Activated T-cell treated with anti-CD3 and anti-CD28 coated beads for 24 hours (primary cell): Measurements from ENCODE around the gene OBSL1.

Experiments
- DNase-seq: peaks from one replicate; pipeline ENCODE4 v3.0.0-alpha.2; 2020; ENCODE audit warnings: low read depth

OBSL1 gene

DNA sequence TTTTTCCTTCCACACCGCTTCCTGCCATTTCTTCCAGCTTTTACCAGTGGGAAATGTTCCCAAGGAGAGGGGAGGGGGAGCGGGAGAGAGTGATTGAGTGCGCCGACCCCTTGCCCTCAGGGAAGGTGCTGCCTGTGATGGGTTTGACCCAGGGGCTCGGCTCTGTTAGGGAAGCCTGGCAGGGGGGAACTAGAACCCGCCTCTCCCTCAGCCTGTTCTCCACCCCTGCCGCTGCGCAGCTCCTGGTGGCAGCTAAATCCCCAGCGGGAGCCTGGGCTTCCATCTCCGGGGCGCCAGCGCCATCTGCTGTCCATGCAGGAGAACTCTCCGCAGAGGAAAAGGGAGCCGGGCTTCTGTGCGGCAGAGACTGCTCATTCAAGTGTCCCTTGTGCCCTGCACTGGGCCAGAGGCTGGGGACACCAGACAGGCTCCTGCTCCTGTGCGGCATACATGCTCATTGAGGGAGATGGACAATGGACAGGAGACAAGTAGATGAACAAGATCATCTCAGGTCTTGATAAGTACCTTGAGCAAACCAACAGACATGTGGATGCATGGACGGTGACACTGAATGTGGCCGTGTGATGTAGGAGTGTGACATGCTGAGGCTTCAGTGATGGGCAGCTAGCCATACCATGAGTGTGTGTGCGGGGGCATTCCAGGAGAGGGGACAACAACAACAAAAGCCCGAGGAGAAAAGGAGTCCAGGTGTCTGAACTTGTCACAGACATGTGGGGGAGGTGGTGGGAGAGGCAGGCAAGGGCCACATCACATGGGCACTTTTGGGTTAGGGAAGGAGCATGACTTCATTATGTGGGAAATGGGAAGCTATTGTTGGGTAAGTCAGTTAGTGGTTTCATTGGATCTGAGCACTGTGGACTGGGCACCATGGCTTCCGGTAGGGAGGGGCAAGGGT, 41.0 kb downstream of the OBSL1 start:
- peak; percentile 83 for DNase-seq

DNA sequence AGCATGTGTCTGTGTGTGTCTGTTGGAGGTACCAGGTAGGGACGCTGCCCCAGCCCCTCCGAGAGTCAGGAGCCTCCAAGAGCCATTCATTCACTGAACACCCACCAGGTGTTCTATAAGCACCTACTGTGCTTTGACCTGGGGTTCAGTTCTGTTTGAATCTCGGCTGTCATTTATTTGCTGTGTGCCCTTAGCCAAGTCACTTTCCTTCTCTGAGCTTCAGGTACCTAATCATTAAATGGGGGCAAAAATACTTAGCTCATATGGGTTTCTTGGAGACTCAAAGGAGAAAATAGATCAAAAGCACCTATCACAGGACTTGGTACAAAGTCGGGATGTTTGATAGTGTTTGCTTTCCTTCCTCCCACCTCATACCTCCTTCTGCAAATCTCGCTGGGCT, 43.9 kb downstream of the OBSL1 start:
- no peak for DNase-seq

DNA sequence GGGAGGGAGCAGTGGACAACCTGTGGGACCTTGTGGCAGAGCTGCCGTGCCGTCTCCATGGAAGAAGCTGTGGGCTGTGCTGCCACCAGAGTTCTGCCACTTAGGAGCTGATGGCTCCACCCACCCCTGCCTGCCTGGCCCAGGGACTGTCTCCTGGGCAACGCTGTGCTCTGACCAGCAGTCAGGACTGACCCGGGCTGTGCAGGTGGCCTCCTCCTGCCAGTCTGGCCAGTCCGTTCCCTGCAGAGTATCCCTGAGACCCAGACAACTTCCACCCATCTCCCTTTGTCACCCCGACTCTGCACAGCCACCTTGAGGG, 44.3 kb downstream of the OBSL1 start:
- no peak for DNase-seq

DNA sequence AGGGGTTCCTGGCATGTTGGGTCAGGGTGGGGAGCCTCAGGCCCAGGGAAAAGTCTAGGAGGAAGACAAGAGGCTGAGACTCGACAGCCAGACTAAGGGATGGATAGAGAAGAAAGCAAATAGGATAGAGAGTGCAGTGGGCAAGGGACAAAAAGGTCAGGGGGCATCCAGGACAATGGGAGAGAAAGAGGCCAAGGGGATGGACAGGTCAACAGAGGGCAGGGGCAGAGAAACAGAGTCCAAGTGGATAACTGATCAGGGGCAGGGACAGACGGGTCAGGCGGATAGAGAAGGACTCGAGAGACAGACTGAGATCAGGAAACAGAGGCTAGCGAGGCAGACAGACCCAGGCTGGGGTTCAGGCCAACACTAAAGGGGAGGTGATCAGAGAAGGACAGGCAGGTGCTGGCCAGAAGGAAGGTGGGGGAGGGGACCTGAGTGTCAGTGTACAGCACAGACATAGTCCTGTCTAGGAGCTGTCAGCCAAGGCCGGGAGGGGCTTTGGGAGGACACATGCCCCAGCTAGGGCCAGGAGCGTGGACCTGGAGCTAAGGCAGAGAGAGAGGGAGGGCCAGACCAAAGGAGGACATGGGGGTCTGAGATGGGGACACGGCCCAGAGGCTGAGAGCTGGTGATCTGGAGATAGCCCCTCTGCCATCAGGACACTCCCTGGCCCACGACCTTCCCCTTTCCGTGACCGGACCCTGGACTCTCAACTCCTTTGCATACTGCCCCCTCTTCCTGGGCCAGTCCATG, 44.8 kb downstream of the OBSL1 start:
- no peak for DNase-seq

DNA sequence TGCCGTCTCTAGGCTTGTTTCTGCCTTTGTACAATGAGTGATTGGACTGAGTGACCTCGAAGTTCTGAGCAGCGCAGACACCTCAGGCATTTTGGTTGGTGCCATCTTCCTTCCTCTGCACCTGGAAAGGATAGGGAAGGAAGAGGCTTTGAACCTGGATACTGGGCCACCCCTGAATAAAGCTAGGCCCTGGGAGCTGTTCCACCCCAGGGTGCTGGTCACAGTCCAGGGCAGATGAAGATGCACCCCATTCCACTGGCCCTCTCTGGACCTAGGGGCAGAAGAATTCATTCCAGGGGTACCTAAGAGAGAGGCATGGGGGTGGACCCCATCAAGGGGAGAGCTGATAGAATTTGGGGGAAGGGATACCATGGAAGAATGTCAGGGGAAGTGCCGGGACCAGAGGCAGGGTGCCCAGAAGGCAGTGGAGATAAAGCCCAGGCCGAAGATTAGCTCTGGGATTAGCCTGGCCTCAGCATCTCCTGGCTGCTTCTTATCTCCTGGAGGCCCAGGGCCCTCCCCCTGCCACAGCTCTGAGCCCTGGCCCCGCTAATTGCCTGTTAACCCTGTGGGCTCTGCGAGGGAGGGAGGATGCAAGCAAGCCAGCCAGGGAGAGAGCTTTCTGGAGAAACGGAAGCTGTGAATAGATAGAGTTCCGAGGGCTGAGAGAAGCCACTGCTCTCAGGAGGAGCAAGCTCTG, 45.7 kb downstream of the OBSL1 start:
- DNase-seq = no peak

DNA sequence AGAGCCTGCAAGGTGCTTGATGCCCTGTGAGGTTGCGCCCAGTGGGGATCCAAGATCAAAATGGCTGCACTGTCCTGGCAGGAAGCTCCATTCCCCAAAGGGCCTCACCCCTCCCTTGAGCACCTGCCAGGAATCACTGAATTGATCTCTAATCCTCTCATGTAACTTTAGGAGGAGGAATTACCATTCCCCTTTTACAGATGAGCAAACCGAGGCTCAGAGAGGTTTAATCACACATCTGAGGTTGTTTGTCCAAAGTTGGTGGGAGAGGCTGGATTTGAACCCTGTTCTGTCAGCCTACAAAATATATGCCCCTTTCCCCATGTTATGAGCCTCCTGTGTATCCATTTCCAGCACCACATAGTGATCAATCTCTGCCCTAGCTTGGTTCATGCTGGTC, 46.5 kb downstream of the OBSL1 start:
- DNase-seq = no peak

DNA sequence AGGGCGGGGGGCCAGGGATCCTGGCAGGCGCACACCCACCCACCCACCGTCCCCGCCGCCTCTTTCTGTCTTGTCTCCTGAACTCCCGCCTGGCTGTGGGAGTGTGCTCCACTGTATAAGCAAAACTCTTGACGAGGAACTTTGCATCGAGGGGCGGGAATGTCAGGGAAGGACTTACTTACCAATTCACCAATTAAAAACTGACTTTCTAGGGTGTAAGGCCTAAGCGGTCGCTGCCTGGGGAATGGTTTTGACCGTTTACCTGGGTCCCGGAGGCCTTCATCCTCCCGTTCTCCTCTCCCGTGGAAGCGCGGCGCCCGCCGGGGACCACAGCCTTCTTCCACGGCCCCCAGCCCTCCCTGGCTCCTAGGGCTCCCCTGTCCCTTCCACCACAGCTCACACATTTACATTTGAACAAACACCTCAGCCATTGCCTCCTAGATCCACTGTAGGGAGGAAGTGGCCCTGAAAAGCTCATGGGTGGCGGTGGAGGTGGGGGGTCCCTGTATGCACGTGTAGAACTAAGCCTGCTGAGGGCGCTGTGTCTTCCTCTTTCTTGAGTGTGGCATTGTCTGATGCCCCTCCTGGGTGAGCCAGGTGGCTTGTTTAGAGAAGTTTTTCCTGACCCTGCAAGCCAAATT, 48.2 kb downstream of the OBSL1 start:
- DNase-seq = no peak

DNA sequence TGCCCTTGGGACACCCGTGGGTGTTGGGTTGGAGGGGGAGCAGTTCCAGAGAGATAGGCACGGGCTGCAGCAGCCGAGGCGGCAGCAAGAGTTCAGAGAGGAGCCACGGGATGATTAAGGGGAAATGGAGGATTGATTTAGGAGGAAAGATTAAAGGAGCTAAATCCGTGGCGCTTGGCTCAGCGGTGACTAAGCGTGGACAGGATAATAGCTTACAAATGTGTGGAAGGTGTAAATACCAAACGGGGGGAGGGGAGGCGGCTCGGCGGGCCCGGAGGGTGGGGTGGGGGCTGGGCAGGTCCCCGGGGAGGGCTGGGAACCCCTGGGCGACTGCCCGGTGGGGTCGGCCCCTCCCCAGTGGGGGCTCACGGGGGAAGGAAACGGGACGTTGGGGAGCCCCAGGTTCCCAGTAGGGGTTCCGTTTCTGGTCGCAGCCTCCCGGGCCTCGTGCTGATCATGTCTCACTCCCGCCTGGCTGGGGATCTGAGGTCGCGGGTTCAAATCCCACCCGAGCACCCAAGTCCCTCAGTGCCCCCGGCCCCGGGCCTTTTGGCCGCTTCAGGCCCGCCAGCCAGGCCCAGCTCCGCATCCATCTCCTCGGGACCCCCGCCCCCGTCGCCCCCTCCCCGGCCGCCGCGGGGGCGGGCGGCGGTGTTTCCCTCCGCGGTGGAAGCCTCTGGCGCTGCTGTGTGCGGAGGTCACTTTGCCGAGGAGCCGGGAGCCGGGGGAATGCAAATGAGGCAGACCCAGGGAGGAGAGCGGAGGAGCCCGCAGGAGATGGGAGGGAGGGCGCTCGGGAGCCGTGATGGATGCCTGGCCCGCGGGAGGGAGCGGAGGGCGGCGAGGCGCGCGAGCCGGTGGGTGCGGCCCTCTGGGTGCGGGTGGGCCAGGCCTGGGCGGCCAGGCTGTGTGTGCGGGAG, 49.0 kb downstream of the OBSL1 start:
- no peak for DNase-seq

DNA sequence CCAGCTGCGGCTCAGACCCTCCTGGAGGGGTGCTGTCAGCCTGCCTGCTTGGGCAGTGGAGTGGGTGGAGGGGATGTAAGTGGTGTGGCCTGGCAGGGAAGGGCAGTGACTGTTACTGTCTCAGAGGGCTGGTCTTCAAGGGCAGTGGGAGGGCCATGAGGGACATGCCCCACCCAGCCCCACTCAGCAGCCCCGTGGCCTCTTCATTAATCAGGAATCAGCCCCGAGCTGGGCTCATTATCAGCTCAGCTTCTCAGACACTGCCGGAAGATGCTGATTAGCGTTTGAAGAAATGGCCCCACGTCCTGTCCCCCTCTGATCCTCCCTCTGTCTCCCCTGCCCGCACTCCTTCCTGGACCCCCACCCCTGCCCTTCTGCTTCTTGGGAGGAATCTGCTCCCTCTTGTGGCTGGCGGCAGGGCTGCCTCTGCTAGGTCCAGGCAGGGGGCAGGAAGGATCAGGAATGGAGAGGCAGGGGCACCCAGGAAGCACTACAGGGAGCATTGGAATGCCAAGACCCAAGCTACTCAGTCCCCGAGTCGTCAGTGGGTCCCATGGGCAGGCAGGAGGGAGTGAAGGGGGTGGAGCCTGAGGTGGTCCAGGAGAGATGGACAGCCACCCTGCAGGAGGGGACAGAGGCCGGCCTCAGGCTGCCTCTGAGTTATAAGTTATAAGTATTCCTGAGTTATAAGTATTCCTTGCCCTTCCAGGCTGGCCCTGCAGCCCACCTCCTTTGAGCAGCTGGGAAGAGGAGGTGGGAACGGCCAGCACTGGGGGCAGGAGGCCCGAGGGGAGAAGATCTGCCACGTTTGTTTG, 50.1 kb downstream of the OBSL1 start:
- no peak for DNase-seq

DNA sequence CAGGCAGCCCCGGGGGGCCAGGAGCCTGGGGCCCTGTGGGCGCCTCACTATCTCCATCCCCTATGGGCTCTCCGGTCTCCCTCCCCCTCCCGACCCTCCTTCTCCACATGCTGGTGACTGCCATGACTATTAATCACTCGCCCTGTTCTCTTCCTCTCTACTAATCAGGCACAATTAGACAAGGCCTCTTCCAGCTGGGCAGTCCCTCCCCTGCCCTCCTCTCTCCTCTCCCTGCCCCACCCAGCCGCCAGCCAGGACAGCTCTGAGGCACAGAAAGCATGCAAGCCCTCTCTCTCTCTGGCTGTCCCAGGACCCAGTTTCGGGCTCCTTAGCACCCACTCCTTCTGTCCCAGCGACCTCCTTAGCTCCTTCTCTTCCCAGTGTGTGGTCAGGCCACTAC, 51.3 kb downstream of the OBSL1 start:
- DNase-seq = no peak

DNA sequence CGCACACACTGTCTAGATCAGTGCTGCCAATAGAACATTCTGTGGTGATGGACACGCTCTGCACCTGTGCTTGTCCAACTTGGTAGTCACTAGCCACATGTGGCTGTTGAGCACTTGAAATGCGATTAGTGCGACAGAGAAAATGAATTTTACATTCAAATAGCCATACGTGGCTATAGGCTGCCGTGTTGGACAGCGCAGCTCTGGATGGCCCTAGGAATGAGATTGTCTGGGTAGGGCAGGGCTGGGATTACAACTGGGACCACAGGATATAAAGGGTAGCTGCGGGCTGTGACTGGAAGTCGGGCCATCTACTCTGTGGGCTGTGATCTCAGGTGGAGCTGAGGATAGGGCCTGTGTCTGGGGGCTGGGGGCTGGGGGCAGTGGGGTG, 51.8 kb downstream of the OBSL1 start:
- DNase-seq = no peak

DNA sequence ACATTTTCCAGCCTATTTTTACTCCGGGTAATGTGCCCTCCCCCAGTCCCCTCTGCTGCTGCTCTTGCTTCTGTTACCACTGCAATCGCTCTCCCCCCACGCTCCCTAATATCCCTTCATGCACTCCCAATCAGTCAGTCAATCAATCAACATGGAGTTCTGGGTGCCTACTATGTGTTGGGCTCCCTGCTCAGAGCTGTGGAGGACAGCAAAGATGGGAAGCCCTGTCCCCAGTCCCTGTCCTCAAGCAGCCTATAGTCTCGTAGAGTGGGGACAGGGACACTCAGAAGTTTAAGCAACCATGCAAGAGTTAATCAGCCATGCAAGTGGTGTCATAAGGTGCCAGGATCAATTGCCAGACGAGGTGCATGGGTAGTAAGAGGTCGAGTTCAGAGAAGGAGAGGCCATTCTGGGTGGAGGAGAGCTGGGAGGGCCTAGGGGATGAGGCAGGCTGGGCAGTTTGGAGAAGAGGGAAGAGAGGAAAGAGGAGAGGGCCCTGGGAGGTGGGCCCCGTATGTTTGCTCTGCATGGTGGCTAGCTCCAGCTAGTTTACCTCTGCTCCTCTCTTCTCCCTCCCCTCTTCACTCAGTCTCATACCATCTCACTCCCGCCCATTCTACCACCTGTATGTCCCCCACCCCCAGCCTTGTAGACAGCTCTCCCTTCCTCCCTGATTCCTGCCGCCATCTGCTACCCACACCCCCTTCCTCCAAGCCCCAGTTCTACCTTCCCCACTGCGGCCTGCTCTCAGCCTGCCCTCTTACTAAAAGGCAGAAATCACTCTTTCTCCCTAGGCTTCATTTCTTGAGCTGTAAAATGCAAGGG, 53.2 kb downstream of the OBSL1 start:
- DNase-seq = no peak

DNA sequence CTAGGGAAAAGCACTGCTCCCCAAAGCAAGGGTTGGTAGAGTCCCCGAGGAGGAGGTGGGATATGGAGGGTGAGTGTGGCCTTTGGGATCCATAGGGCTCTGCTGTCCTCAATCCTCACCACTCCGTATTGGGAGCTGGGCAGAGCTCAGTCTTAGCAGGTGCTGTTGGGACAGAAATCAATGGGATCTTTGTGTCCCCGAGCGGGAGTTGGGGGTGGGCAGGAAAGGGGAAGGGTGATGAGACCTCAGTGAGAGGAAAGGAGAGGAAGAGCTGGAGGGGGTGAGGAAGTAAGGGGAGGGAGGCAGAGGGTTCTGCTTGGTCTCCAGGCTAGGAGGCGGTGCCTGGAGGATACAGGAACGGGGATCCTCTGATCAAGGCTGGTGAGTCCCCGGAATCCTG, 54.5 kb downstream of the OBSL1 start:
- no peak for DNase-seq

DNA sequence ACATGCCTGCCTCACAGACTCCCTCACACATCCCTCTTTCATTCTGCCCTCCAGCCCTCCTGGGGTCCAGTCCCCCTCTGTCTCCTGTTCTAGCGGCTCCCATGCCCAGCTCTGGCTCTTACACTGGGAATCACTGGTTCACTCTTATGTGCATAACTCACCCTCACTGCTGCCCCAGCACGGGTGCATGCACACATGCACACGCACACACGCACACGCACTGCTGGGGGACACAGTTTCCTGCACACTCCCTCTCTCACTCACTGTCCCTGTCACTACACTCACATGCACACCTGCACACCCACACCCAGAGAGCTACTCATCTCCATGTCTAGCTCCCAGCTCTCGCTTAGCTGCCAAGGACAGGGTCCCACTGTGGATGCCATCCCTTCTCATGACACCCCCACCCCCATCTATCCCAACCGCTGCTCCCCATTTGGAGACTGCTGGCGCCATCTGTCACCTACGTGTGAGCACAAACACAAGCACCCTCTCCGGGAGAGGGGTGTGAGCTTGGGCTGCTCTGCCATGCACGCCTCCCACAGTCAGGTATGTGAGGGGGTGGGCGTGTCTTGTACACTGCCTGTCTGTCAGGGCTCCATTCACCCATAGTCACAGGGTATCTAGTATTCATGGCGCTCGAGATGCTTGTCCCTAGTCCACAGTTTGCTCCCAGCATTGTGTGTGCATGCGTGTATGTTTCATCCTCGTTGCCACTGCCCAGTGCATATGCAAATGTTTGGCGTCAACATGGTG, 55.3 kb downstream of the OBSL1 start:
- no peak for DNase-seq

DNA sequence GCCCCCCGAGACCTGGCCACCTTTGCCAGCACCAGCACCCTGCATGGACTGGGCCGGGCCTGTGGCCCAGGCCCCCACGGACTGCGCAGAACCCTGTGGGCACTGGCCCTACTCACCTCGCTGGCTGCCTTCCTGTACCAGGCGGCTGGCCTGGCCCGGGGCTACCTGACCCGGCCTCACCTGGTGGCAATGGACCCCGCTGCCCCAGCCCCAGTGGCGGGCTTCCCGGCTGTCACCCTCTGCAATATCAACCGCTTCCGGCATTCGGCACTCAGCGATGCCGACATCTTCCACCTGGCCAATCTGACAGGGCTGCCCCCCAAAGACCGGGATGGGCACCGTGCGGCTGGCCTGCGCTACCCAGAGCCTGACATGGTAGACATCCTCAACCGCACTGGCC, 56.5 kb downstream of the OBSL1 start:
- no peak for DNase-seq

DNA sequence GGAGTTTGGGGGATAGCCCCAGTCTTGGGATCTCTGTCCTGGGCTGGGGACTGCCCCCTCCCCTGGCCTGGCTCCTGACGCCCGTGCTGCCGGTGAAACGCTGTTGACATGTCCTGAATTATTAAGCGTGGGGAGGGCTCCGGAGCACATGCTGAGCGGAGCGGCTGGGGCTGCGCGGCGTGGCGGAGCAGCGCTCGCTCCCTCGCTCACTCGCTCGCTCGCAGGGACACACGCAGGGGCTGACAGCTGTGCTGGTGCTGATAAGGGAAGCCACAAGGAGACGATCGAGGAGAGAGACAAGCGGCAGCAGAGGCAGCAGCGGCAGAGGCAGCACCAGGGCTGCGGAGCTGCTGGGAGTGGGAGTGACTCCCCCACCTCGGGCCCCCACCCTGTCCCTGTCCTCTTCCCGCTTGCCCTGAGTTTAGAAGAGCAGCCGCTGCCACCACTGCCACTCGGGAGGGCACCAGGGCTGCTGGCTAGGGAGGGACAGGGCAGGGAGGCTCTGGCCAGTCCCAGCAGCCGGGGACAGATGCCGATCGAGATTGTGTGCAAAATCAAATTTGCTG, 57.1 kb downstream of the OBSL1 start, which contains the start of gene ASIC4:
ASIC4 (plus strand) TSS at position 287 of the 566 bp plus-strand sequence; CDS start at position 530, 243 bp downstream.
- no peak for DNase-seq

DNA sequence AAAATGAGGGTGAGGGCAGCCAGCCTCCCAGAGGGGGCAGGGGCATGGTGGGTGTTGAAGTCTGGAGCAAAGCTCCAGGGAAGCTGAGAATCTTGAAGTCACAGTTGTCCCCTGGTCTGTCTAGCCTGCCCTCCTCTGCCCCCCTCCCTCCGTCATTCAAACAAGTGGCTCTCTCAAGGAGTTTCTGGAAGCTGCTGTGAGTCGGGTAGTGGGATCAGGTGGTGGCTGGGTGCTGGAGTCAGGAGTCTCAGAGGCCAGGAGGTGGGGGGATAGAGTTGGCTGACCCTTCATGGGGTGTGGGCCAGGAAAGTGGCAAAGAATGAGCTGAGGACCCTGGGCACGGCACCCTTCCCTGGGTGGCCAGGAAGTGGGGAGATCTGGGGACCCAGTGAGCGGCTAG, 57.6 kb downstream of the OBSL1 start:
- no peak for DNase-seq

DNA sequence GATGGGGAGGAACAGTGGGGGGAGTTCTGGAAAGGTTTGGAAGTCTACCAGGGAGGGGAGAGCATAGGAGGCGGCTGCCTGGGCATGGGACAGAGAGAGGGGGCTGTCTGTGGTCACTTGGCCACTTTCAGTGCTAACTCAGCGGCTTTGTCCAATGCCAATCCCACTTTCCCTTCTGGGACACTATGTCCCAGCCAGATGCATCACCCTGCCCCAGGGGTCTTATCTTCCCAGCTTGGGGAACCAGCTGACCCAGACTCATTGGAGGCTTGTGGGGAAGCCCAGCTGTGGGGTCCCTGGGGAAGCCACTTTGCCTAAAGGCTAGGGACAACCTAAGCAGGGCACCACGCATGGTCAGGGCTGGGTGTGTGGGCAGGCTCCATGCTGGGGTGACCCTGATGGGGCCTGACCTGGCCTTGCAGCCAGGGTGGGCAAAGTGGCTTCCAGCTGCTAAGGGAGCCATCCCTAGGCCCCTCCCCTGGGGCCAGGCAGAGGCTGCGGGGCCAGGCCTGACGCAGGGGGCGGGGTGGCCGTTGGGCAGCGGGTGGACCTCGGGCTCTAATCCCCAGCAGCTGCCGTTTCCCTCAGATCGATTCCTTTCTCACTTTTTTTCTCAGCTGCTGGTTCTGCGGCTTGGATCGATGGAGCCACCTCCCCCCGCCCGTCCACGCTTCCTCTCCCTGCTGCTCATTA, 58.7 kb downstream of the OBSL1 start:
- DNase-seq = no peak
